ENCODE measurements around the gene SHISA8. TPM values are rescaled to one million over a fixed set of nuclear protein-coding genes. Genes with fewer than 3 reads are reported as not detected.
"Not testable (repeated sequence)": the region's sequence is repeated elsewhere in the genome, so short reads cannot be mapped to it uniquely, and the experiment has no call there.

SHISA8 gene
- total RNA-seq, 2 donors from 2014 or later = 1.1 to 4.2 TPM

GRCh38 chr22:41892721-41893120 lies 22.2 kb downstream of the SHISA8 start:
- ATAC-seq = no peak
- peaks cover 15 to 18% of the 10 kb centered on the region in 2 donors for H3K36me3 Mint-ChIP-seq
- H3K27ac Mint-ChIP-seq = peak overlapping the region; percentile 42 to 50
- no peak for DNase-seq (ENCODE audit: low spot score in 2 of 2)
- H3K9me3 Mint-ChIP-seq = no peaks in the 10 kb centered on the region

- H3K9me3 Mint-ChIP-seq = no peaks in the 10 kb centered on the region
- peaks cover 18 to 28% of the 10 kb centered on the region in 2 donors for H3K36me3 Mint-ChIP-seq
- peak overlapping the region in 1 of 2 donors; percentile 60 for H3K27ac Mint-ChIP-seq
- DNase-seq (ENCODE audit: low spot score in 2 of 2) (no peak), ATAC-seq (no peak)
Measured at GRCh38 chr22:41891407-41891806, 23.5 kb downstream of the SHISA8 start.

GRCh38 chr22:41888627-41889200 lies 26.2 kb downstream of the SHISA8 start:
- H3K9me3 Mint-ChIP-seq = no peaks in the 10 kb centered on the region
- H3K36me3 Mint-ChIP-seq = peaks cover 24 to 35% of the 10 kb centered on the region in 2 donors
- no peak for DNase-seq (ENCODE audit: low spot score in 2 of 2)
- H3K27ac Mint-ChIP-seq = no peak overlapping the region
- ATAC-seq = no peak

GRCh38 chr22:41885516-41885915 lies 29.4 kb downstream of the SHISA8 start:
- peaks cover 27 to 50% of the 10 kb centered on the region in 2 donors for H3K36me3 Mint-ChIP-seq
- no peak for DNase-seq (ENCODE audit: low spot score in 2 of 2)
- ATAC-seq = peak in 1 of 2 donors; percentile 22
- H3K27ac Mint-ChIP-seq = no peak overlapping the region
- H3K9me3 Mint-ChIP-seq = no peaks in the 10 kb centered on the region

- H3K36me3 Mint-ChIP-seq = peaks cover 27 to 50% of the 10 kb centered on the region in 2 donors
- H3K9me3 Mint-ChIP-seq = no peaks in the 10 kb centered on the region
- DNase-seq (ENCODE audit: low spot score in 2 of 2) (no peak), ATAC-seq (no peak)
- H3K27ac Mint-ChIP-seq = no peak overlapping the region
Measured at GRCh38 chr22:41885116-41885515, 29.8 kb downstream of the SHISA8 start.

- Mint-ChIP-seq H3K27ac (peak overlapping the region; percentile 16 to 25), H3K9me3 (no peaks in the 10 kb centered on the region), H3K36me3 (peaks cover 35 to 59% of the 10 kb centered on the region in 2 donors)
- DNase-seq (ENCODE audit: low spot score in 2 of 2) (no peak), ATAC-seq (no peak)
Measured at GRCh38 chr22:41883400-41883799, 31.5 kb downstream of the SHISA8 start.

- Mint-ChIP-seq H3K36me3 (peaks cover 50 to 56% of the 10 kb centered on the region in 2 donors), H3K9me3 (no peaks in the 10 kb centered on the region), H3K27ac (no peak overlapping the region)
- no peak for DNase-seq (ENCODE audit: low spot score in 2 of 2)
- ATAC-seq = no peak
Measured at GRCh38 chr22:41880653-41881052, 34.2 kb downstream of the SHISA8 start.

- Mint-ChIP-seq H3K27ac (peak overlapping the region; percentile 77 to 97), H3K36me3 (peaks cover 57 to 72% of the 10 kb centered on the region in 2 donors), H3K9me3 (no peaks in the 10 kb centered on the region)
- ATAC-seq (peak; percentile 43 to 59), DNase-seq (ENCODE audit: low spot score in 2 of 2) (no peak)
Measured at GRCh38 chr22:41876675-41877074, 38.2 kb downstream of the SHISA8 start.

- H3K27ac Mint-ChIP-seq = peak overlapping the region; percentile 77 to 97
- no peaks in the 10 kb centered on the region for H3K9me3 Mint-ChIP-seq
- ATAC-seq (no peak), DNase-seq (ENCODE audit: low spot score in 2 of 2) (no peak)
- H3K36me3 Mint-ChIP-seq = peaks cover 53 to 72% of the 10 kb centered on the region in 2 donors
Measured at GRCh38 chr22:41876275-41876674, 38.6 kb downstream of the SHISA8 start.

GRCh38 chr22:41875531-41876270 lies 39.2 kb downstream of the SHISA8 start:
- no peaks in the 10 kb centered on the region for H3K9me3 Mint-ChIP-seq
- DNase-seq (ENCODE audit: low spot score in 2 of 2) (no peak), ATAC-seq (no peak)
- H3K36me3 Mint-ChIP-seq = peaks cover 54 to 73% of the 10 kb centered on the region in 2 donors
- H3K27ac Mint-ChIP-seq = peak overlapping the region; percentile 97

GRCh38 chr22:41874090-41874489 lies 40.8 kb downstream of the SHISA8 start:
- no peaks in the 10 kb centered on the region for H3K9me3 Mint-ChIP-seq

GRCh38 chr22:41873391-41873790 lies 41.5 kb downstream of the SHISA8 start:
- DNase-seq (ENCODE audit: low spot score in 2 of 2) (peak; percentile 49 to 68), ATAC-seq (peak; percentile 83 to 91)
- Mint-ChIP-seq H3K9me3 (no peaks in the 10 kb centered on the region), H3K36me3 (peaks cover 46 to 76% of the 10 kb centered on the region in 2 donors), H3K27ac (peak overlapping the region; percentile 97 to 99)

More at GRCh38 chr22:41874090-41874489, 40.8 kb downstream of the SHISA8 start:
- H3K27ac Mint-ChIP-seq = peak overlapping the region; percentile 97 to 99
- peaks cover 52 to 76% of the 10 kb centered on the region in 2 donors for H3K36me3 Mint-ChIP-seq
- DNase-seq (ENCODE audit: low spot score in 2 of 2) (no peak), ATAC-seq (no peak)

GRCh38 chr22:41870786-41871185 lies 44.1 kb downstream of the SHISA8 start:
- Mint-ChIP-seq H3K9me3 (no peaks in the 10 kb centered on the region), H3K36me3 (peaks cover 32 to 69% of the 10 kb centered on the region in 2 donors), H3K27ac (peak overlapping the region; percentile 80 to 97)
- ATAC-seq = no peak
- DNase-seq (ENCODE audit: low spot score in 2 of 2) = no peak

GRCh38 chr22:41870081-41870480 lies 44.8 kb downstream of the SHISA8 start:
- H3K36me3 Mint-ChIP-seq = peaks cover 25 to 65% of the 10 kb centered on the region in 2 donors
- not testable (repeated sequence) for H3K9me3 Mint-ChIP-seq, H3K27ac Mint-ChIP-seq

GRCh38 chr22:41868556-41868955 lies 46.3 kb downstream of the SHISA8 start:
- H3K9me3 Mint-ChIP-seq = no peaks in the 10 kb centered on the region
- ATAC-seq (no peak), DNase-seq (ENCODE audit: low spot score in 2 of 2) (no peak)
- H3K27ac Mint-ChIP-seq = no peak overlapping the region
- H3K36me3 Mint-ChIP-seq = peaks cover 14 to 58% of the 10 kb centered on the region in 2 donors

More at GRCh38 chr22:41870081-41870480, 44.8 kb downstream of the SHISA8 start:
- not testable (repeated sequence) for DNase-seq (ENCODE audit: low spot score in 2 of 2); ATAC-seq

GRCh38 chr22:41863472-41863871 lies 51.4 kb downstream of the SHISA8 start:
- DNase-seq (ENCODE audit: low spot score in 2 of 2) (no peak), ATAC-seq (no peak)
- peaks cover 10 to 29% of the 10 kb centered on the region in 2 donors for H3K36me3 Mint-ChIP-seq
- H3K9me3 Mint-ChIP-seq = no peaks in the 10 kb centered on the region
- peak overlapping the region; percentile 100 for H3K27ac Mint-ChIP-seq

- Mint-ChIP-seq H3K36me3 (peaks cover 10 to 29% of the 10 kb centered on the region in 2 donors), H3K9me3 (no peaks in the 10 kb centered on the region), H3K27ac (peak overlapping the region; percentile 100)
- peak; percentile 68 to 72 for DNase-seq (ENCODE audit: low spot score in 2 of 2)
- ATAC-seq = peak; percentile 72 to 81
Measured at GRCh38 chr22:41862530-41863266, 52.2 kb downstream of the SHISA8 start.

All from activated naive CD4-positive, alpha-beta T cell treated with anti-CD3 and anti-CD28 coated beads, Interleukin-2, amount 50 U/mL, for 72 hours (primary cell).